ENCODE results near the gene HSPA4L. TPM values are rescaled to one million over a fixed set of nuclear protein-coding genes. Genes with fewer than 3 reads are reported as not detected.

The HSPA4L gene
- total and polyA plus RNA-seq, 2 of the 4 experiments (the other 2 are of a cell fraction): 0.84 to 2.3 TPM

DNA sequence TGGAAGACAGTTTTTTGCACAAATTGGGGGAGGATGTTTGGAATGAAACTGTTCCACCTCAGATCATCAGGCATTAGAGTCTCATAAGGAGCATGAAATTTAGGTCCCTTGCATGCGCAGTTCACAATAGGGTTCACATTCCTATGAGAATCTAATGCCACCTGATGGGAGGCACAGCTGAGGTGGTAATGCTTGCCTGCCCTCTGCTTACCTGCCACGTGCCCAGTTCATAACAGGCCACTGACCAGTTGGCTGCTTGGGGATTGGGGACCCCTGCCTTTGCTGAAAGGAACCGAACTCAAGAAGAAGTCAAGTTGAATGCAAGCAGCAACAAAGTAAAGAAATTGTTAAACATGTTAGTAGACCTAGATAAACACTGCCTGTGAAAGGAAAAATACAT, 4.6 kb upstream of the HSPA4L start:
- in situ Hi-C loops (cut with MboI; ENCODE audit: low sequenced_read_pairs): no loop called here
- Histone ChIP-seq H3K36me3 (ENCODE audit: control insufficient read depth, insufficient read depth, low read length) (no peaks in the 10 kb centered on the region), H2AFZ (replicated peaks; ENCODE audit: low read length, poor library complexity) (no peak overlapping the region), H2BK20ac (ENCODE audit: low read depth, low read length) (no peak overlapping the region), H2BK5ac (ENCODE audit: low read depth, low read length, poor library complexity, severe bottlenecking) (no peak overlapping the region), H3K56ac (ENCODE audit: extremely low read depth, insufficient read depth, low read length) (no peak overlapping the region), H3K9me1 (ENCODE audit: insufficient read depth, low read length) (0 out of 2 replicates have a peak, but pooled peaks cover 3% of the 10 kb centered on the region), H4K20me1 (ENCODE audit: insufficient read depth, low read length) (no peaks in the 10 kb centered on the region), H4K8ac (ENCODE audit: low read depth in 2 of 2, low read length in 2 of 2) (no peak overlapping the region), H3K14ac (replicated peaks; ENCODE audit: low read depth, low read length) (no peak overlapping the region), H3K27ac (ENCODE audit: insufficient read depth, low read length) (no peak overlapping the region), H2AK9ac (replicated peaks; ENCODE audit: low read depth, low read length, poor library complexity) (no peak overlapping the region), H2BK120ac (ENCODE audit: low read depth, low read length) (no peak overlapping the region), H3K4me2 (ENCODE audit: low read depth, low read length) (no peak overlapping the region), H3K18ac (ENCODE audit: low read depth, low read length) (no peak overlapping the region), H3K4me3 (ENCODE audit: insufficient read depth, low read depth, low read length) (no peak overlapping the region), H4K91ac (ENCODE audit: insufficient read depth, low read depth, low read length) (no peak overlapping the region), H3K9ac (ENCODE audit: low read depth, low read length) (no peak overlapping the region), H3K9me3 (ENCODE audit: control insufficient read depth, insufficient read depth, low read length) (no peaks in the 10 kb centered on the region), H2BK15ac (ENCODE audit: low read depth, low read length) (no peak overlapping the region), H4K5ac (ENCODE audit: low read depth, low read length) (no peak overlapping the region), H3K79me1 (ENCODE audit: low read depth in 1 of 2, low read length in 2 of 2) (no peaks in the 10 kb centered on the region), H2AK5ac (ENCODE audit: low read depth, low read length) (no peak overlapping the region), H3K4ac (ENCODE audit: low read depth, low read length) (no peak overlapping the region), H3K23ac (ENCODE audit: low read depth, low read length) (no peak overlapping the region), H3K4me1 (ENCODE audit: control insufficient read depth, insufficient read depth, low read length) (no peaks in the 10 kb centered on the region), H3K27me3 (ENCODE audit: control insufficient read depth, insufficient read depth, low read length) (no peaks in the 10 kb centered on the region; the same call in 1 of the 2 replicates)
- intact Hi-C loops (cut with micrococcal nuclease): no loop called here
- TF ChIP-seq MAZ (IDR thresholded peaks at IDR 0.05; ENCODE audit: borderline replicate concordance, low read depth, low read length) (no peak), FOS (IDR thresholded peaks at IDR 0.05; ENCODE audit: low read depth, low read length) (no peak), CHD1 (IDR thresholded peaks at IDR 0.05; ENCODE audit: low read depth, low read length) (no peak), RAD21 (IDR thresholded peaks at IDR 0.05; ENCODE audit: low read length) (no peak), MAFK (IDR thresholded peaks at IDR 0.05; ENCODE audit: low read depth, low read length) (no peak), RFX5 (IDR thresholded peaks at IDR 0.05; ENCODE audit: low read depth, low read length) (no peak), SMC3 (IDR thresholded peaks at IDR 0.05; ENCODE audit: low read depth, low read length) (no peak), ELK1 (IDR thresholded peaks at IDR 0.05; ENCODE audit: borderline replicate concordance, low read depth, low read length) (no peak), BHLHE40 (IDR thresholded peaks at IDR 0.05; ENCODE audit: low read depth, low read length) (no peak), POLR2A (IDR thresholded peaks at IDR 0.05; ENCODE audit: low read depth, low read length) (no peak), MXI1 (IDR thresholded peaks at IDR 0.05; ENCODE audit: borderline replicate concordance, low read depth, low read length) (no peak), CEBPB (IDR thresholded peaks at IDR 0.05; ENCODE audit: low read depth, low read length) (no peak), NFE2L2 (IDR thresholded peaks at IDR 0.05; ENCODE audit: low read depth, low read length) (no peak)
- TF ChIP-seq, protein P1, sequence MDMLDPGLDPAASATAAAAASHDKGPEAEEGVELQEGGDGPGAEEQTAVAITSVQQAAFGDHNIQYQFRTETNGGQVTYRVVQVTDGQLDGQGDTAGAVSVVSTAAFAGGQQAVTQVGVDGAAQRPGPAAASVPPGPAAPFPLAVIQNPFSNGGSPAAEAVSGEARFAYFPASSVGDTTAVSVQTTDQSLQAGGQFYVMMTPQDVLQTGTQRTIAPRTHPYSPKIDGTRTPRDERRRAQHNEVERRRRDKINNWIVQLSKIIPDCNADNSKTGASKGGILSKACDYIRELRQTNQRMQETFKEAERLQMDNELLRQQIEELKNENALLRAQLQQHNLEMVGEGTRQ (IDR thresholded peaks at IDR 0.05; ENCODE audit: low read depth, low read length): no peak
- no TSS peak for BruUV-seq (replicated peaks)
- ATAC-seq (ENCODE audit: low read depth): no peak
- ChIA-PET CTCF (no interaction called here), POLR2A (ENCODE audit: unreplicated experiment) (no interaction called here)
- no peak for DNase-seq
- dilution Hi-C loops (cut with HindIII; ENCODE audit: low sequenced_read_pairs, unreplicated experiment): no loop called here
- no CpG with 5 or more reads among the region's 3 CpGs for WGBS, 2 experiments (ENCODE audit: extremely low coverage in 2 of 2, insufficient read length in 1 of 2)
